HL-60 (cell line): ENCODE data around the gene ITSN2.

Experiments used
- DNase-seq, 2 experiments: peaks; one replicate each; pipeline ENCODE4 v3.0.0-alpha.2; 2010 to 2020; ENCODE audit warnings: low read depth in 1 of 2, low spot score in 1 of 2
- H3K27ac ChIP-seq: fragments of 250-450 bp; sonication (Bioruptor Pico); replicated peaks from 2 replicates; pipeline ENCODE4 v1.5.1; 2020; ENCODE audit warnings: mild to moderate bottlenecking, moderate library complexity
- H3K27me3 ChIP-seq: fragments of 250-450 bp; sonication (Bioruptor Pico); 2 replicates; pipeline ENCODE4 v1.5.1; 2021; ENCODE audit warnings: mild to moderate bottlenecking, moderate library complexity; ENCODE audit not compliant: insufficient read depth, poor library complexity, severe bottlenecking
- H3K4me3 ChIP-seq: replicated peaks from 2 replicates; pipeline ENCODE4 v1.5.1; 2011; ENCODE audit warnings: mild to moderate bottlenecking, control low read depth, low read length; ENCODE audit not compliant: insufficient read depth
- GABPA ChIP-seq: IDR thresholded peaks from 2 replicates; pipeline ENCODE4 v1.6.1; 2012; ENCODE audit warnings: low read depth
- POLR2AphosphoS5 ChIP-seq: IDR thresholded peaks from 2 replicates; pipeline ENCODE4 v1.6.1; 2012; ENCODE audit warnings: low read depth
- SPI1 ChIP-seq: IDR thresholded peaks from 2 replicates; pipeline ENCODE4 v1.6.1; 2012; ENCODE audit warnings: low read depth, mild to moderate bottlenecking, borderline replicate concordance
- TF ChIP-seq, protein P1 (sequence below): IDR thresholded peaks from 2 replicates; pipeline ENCODE4 v1.6.1; 2012; ENCODE audit warnings: low read depth; ENCODE audit not compliant: insufficient replicate concordance
- TF ChIP-seq, protein P2 (sequence below): IDR thresholded peaks from one replicate; pipeline ENCODE4 v1.5.1; 2011; ENCODE audit warnings: low read length, control low read depth, inconsistent platforms; ENCODE audit not compliant: insufficient read depth

ITSN2 gene

DNA sequence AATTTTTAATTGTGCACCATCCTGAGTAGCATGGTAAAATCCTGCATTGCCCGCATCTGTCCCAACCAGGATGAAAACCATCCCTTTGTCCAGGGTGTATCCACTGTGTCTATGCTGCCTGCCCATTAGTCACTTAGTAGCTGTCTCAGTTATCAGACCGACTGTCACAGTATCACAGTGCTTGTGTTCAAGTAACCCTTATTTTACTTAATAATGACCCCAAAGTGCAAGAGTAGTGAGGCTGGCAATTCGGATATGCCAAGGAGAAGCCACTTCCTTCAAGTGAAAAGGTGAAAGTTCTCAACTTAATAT lies 8.8 kb downstream of the ITSN2 start:
- Histone ChIP-seq H3K4me3 (no peak overlapping the region), H3K27ac (no peak overlapping the region), H3K27me3 (no peaks in the 10 kb centered on the region)
- TF ChIP-seq GABPA (no peak), SPI1 (no peak), POLR2AphosphoS5 (no peak)
- TF ChIP-seq, protein P1, sequence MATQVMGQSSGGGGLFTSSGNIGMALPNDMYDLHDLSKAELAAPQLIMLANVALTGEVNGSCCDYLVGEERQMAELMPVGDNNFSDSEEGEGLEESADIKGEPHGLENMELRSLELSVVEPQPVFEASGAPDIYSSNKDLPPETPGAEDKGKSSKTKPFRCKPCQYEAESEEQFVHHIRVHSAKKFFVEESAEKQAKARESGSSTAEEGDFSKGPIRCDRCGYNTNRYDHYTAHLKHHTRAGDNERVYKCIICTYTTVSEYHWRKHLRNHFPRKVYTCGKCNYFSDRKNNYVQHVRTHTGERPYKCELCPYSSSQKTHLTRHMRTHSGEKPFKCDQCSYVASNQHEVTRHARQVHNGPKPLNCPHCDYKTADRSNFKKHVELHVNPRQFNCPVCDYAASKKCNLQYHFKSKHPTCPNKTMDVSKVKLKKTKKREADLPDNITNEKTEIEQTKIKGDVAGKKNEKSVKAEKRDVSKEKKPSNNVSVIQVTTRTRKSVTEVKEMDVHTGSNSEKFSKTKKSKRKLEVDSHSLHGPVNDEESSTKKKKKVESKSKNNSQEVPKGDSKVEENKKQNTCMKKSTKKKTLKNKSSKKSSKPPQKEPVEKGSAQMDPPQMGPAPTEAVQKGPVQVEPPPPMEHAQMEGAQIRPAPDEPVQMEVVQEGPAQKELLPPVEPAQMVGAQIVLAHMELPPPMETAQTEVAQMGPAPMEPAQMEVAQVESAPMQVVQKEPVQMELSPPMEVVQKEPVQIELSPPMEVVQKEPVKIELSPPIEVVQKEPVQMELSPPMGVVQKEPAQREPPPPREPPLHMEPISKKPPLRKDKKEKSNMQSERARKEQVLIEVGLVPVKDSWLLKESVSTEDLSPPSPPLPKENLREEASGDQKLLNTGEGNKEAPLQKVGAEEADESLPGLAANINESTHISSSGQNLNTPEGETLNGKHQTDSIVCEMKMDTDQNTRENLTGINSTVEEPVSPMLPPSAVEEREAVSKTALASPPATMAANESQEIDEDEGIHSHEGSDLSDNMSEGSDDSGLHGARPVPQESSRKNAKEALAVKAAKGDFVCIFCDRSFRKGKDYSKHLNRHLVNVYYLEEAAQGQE, result no peak
- TF ChIP-seq, protein P2, sequence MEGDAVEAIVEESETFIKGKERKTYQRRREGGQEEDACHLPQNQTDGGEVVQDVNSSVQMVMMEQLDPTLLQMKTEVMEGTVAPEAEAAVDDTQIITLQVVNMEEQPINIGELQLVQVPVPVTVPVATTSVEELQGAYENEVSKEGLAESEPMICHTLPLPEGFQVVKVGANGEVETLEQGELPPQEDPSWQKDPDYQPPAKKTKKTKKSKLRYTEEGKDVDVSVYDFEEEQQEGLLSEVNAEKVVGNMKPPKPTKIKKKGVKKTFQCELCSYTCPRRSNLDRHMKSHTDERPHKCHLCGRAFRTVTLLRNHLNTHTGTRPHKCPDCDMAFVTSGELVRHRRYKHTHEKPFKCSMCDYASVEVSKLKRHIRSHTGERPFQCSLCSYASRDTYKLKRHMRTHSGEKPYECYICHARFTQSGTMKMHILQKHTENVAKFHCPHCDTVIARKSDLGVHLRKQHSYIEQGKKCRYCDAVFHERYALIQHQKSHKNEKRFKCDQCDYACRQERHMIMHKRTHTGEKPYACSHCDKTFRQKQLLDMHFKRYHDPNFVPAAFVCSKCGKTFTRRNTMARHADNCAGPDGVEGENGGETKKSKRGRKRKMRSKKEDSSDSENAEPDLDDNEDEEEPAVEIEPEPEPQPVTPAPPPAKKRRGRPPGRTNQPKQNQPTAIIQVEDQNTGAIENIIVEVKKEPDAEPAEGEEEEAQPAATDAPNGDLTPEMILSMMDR, result no peak
- DNase-seq, result no peak

DNA sequence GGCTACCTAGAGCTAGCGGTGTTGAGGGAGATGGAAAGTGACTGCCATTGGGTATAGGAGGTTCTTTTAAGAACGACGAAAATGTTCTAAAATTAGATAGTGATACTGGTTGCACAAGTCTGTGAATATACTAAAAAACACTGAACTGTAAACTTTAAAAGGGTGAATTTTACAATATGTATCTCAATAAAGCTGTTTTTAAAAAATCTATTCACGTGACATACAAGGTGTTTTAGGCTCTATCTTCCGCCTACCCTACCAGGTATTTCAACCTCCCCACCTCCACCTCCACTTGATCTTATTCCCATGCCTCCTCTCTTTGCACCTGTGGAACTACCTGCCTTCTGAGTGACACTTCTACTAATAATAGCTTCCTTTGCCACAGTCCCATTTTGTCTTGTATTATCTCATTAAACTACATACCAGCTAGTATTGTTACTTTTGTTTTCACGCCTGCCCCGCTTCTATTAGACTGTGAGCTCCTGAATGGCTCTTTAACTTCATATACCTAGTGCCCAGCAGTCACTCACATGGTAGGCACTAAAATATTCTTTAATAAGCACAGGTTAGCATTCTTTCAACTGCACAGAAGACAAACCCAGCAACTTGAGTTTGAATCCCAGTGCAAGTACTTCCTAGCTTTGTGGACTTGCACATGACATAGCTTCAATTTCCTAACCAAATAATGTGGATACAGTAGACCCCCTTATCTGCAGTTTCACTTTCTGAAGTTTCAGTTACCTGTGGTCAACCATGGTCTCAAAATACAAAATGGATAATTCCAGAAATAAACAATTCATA lies 9.3 kb downstream of the ITSN2 start:
- H3K4me3 ChIP-seq, result no peak overlapping the region
- no peak for DNase-seq
- no peak overlapping the region for H3K27ac ChIP-seq
- TF ChIP-seq GABPA (no peak), SPI1 (no peak), POLR2AphosphoS5 (no peak)
- TF ChIP-seq, protein P2, result no peak
- TF ChIP-seq, protein P1, result no peak
- H3K27me3 ChIP-seq, result no peaks in the 10 kb centered on the region

DNA sequence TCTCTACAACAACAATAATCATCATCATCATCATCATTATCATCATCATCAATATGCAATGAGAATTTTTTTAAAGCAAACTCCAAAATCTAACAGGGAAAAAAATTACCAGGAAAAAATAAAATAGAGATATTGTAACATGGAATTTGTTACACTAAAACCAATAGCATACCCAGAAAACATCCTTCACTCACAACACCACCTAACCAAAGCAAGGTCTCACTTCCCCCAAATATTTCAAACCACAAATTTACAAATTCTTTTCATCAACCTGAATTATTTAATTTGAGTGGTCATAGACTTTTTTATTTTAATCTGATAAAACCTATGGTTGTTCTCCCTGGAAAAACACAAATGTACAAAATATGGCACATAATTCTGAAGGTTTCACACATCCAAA lies 11.2 kb downstream of the ITSN2 start:
- H3K4me3 ChIP-seq, result no peak overlapping the region
- no peak overlapping the region for H3K27ac ChIP-seq
- TF ChIP-seq, protein P1, result no peak
- no peak for TF ChIP-seq SPI1
- TF ChIP-seq POLR2AphosphoS5, result no peak
- TF ChIP-seq, protein P2, result no peak
- no peak for TF ChIP-seq GABPA
- H3K27me3 ChIP-seq, result no peaks in the 10 kb centered on the region
- no peak for DNase-seq
